ENCODE measurements around the gene NCAM1.

GRCh38 chr11:113065330-113065729, 104.1 kb downstream of the NCAM1 start:
- TF ChIP-seq CTCF (IDR thresholded peaks at IDR 0.05) (no peak), POLR2A (IDR thresholded peaks at IDR 0.05) (no peak)
